Adrenal gland (tissue), 12 donors: ENCODE measurements around the gene GTF2F2. TPM values are rescaled to one million over a fixed set of nuclear protein-coding genes. Genes with fewer than 3 reads are reported as not detected.

Experiments used
- DNase-seq, 7 donors: peaks; one replicate each; pipeline ENCODE4 v3.0.0-alpha.2; 2019 to 2020
- H3K27ac ChIP-seq, 5 donors: fragments of 200-600 bp; sonication (generic) in 4 of 5; 1 replicate in 3 of 5; 2 replicates in 2 of 5; pipeline versions ENCODE4 v1.5.1 to v1.8.0; 2016 to 2020; ENCODE audit warnings: mild to moderate bottlenecking in 1 of 5
- H3K27me3 ChIP-seq: fragments of 200-600 bp; 2 replicates; pipeline ENCODE4 v1.8.0; 2021
- H3K36me3 ChIP-seq, 2 donors: fragments of 200-600 bp; replicated peaks in 1 of 2; 1 replicate in 1 of 2; 2 replicates in 1 of 2; pipeline versions ENCODE4 v1.5.1 to v1.8.0; 2018 to 2022
- H3K4me1 ChIP-seq, 2 donors: fragments of 200-600 bp; replicated peaks in 1 of 2; 1 replicate in 1 of 2; 2 replicates in 1 of 2; pipeline versions ENCODE4 v1.5.1 to v1.8.0; 2018 to 2021
- H3K4me3 ChIP-seq, 4 donors: fragments of 200-600 bp; sonication (generic) in 3 of 4; one replicate each; pipeline ENCODE4 v1.5.1; 2016 to 2018
- H3K9me3 ChIP-seq, 3 donors: fragments of 200-600 bp; sonication (generic) in 1 of 3; replicated peaks in 1 of 3; 1 replicate in 2 of 3; 2 replicates in 1 of 3; pipeline versions ENCODE4 v1.5.1 to v1.8.0; 2016 to 2021
- CTCF ChIP-seq, 6 experiments: fragments of 450-650 bp in 4 of 6; fragments of 200-600 bp in 2 of 6; sonication (generic) in 1 of 6; IDR thresholded peaks; 1 replicate in 5 of 6; 2 replicates in 1 of 6; pipeline versions ENCODE4 v1.5.1 to v1.8.0; 2016 to 2021; ENCODE audit warnings: antibody characterized with exemption in 6 of 6, mild to moderate bottlenecking in 2 of 6, moderate library complexity in 1 of 6
- POLR2A ChIP-seq, 2 donors: fragments of 450-650 bp; IDR thresholded peaks; one replicate each; pipeline ENCODE4 v1.6.1; 2017; ENCODE audit warnings: antibody characterized with exemption in 2 of 2, mild to moderate bottlenecking in 2 of 2, moderate library complexity in 1 of 2
- WGBS, 4 donors: extraction: QIAGEN DNeasy Blood & Tissue Kit in 2 of 4; methylation state at CpG; one replicate each; pipeline versions ENCODE4 v1.1.5 to v1.1.7; 2013 to 2017; 5-methylcytosine and 5-hydroxymethylcytosine counted together
- intact Hi-C, 2 donors: fragments of 100-400 bp; cut with DNase I; formaldehyde crosslinking; loops; one replicate each; pipeline versions ENCODE4 v1.14.1 to v1.15.0; 2022 to 2023
- polyA plus RNA-seq, 3 donors: library from polyadenylated mRNA; stranded (reverse); fragments of 200-250 nt in 2 of 3; fragments of 350-450 nt in 1 of 3; fragmentation: Illumina TruSeq in 1 of 3; extraction: RNeasy Lipid Tissue Mini Kit (QIAGEN cat#74804) in 1 of 3; gene quantifications; one replicate each; pipeline ENCODE4 v1.2.3, GENCODE V29; 2013 to 2014
- total RNA-seq, 9 donors: library from RNA; depleted of rRNA in 4 of 9; stranded (reverse); fragments of >200 nt in 4 of 9; fragments of 120-200 nt in 1 of 9; fragmentation: NEBNext Ultra II Directional in 1 of 9; extraction: Animal tissue kit (Norgen Biotek cat#: 25700) in 1 of 9; gene quantifications; one replicate each; pipeline versions ENCODE4 v1.1.0 to v1.2.4, GENCODE V29; 2013 to 2023
- donor health status: healthy with polysubstance abuse.
- donor health status: Bipolar disorder and iron deficiency.
- donor health status: DM: yes; HTN: yes; CAD: no.
- donor health status: DM: no; HTN: no; CAD: no.
- donor health status: DM: no; HTN: no; CAD: no.
- donor health status: DM: yes; HTN: yes; CAD: no.

The GTF2F2 gene
- total and polyA plus RNA-seq, 12 donors: 11.4 to 34.4 (median 23.0) TPM

DNA sequence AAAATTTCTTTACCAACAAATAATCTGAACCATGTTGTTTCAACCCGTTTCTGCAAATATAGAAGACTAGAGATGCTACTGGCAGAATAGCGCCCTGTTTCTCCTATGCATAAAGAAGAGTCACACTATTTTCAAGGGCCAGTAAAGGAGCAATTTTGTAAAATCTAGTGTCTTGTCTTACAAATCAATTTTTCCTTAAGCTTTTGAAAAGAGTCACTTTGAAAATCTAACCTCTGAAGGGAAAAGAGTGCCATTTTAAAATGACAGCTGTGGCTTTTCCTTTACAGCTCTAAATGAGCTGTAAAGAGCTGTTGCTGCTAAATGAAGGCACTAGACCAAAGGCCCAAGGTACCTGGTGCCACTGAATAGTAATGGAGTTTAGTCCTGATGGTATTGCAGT is 16.9 kb upstream of the GTF2F2 start:
- H3K27ac ChIP-seq: no peak overlapping the region
- no peak for DNase-seq
- no peaks in the 10 kb centered on the region for H3K36me3 ChIP-seq
- WGBS, 4 donors: 81 to 82% (median 81%) methylated on average over 2 of the region's 2 CpGs
- intact Hi-C loops: no loop called here
- H3K9me3 ChIP-seq: no peaks in the 10 kb centered on the region
- TF ChIP-seq CTCF (IDR thresholded peaks at IDR 0.05): no peak
- no peak for TF ChIP-seq POLR2A (IDR thresholded peaks at IDR 0.05)
- no peak overlapping the region for H3K4me3 ChIP-seq
- H3K27me3 ChIP-seq: no peaks in the 10 kb centered on the region
- no peaks in the 10 kb centered on the region for H3K4me1 ChIP-seq

DNA sequence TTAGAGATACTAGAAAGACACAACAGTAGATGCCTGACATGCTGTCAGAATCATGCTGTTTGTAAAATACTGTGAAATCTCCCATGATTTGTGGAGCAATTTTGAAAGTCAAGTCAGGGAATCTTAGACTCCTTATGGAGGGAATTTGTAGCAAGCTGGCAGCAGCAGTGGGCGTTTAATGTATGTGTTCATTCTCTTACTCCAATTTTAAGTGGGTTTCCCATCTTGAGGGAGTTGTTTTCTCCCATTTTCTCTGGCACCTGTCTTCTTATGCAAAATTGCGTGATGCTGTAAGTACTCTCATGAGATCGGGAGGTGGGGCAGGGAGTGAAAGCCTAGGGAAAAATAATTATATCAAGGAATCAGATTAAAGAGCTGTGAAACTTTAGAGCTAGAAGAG is 16.0 kb upstream of the GTF2F2 start:
- H3K36me3 ChIP-seq: no peaks in the 10 kb centered on the region
- no peaks in the 10 kb centered on the region for H3K9me3 ChIP-seq
- intact Hi-C loops: no loop called here
- no peaks in the 10 kb centered on the region for H3K4me1 ChIP-seq
- WGBS, 4 donors: 77 to 94% (median 90%) methylated on average over 3 of the region's 3 CpGs
- no peak overlapping the region for H3K4me3 ChIP-seq
- DNase-seq: no peak
- TF ChIP-seq POLR2A (IDR thresholded peaks at IDR 0.05) (no peak), CTCF (IDR thresholded peaks at IDR 0.05) (no peak)
- H3K27ac ChIP-seq: no peak overlapping the region
- H3K27me3 ChIP-seq: no peaks in the 10 kb centered on the region

GRCh38 chr13:45105895-45106294 is 14.4 kb upstream of the GTF2F2 start:
- Histone ChIP-seq H3K36me3 (no peaks in the 10 kb centered on the region), H3K4me3 (no peak overlapping the region), H3K27ac (no peak overlapping the region), H3K27me3 (no peaks in the 10 kb centered on the region), H3K9me3 (no peaks in the 10 kb centered on the region), H3K4me1 (no peaks in the 10 kb centered on the region)
- intact Hi-C loops: no loop called here
- TF ChIP-seq POLR2A (IDR thresholded peaks at IDR 0.05) (no peak), CTCF (IDR thresholded peaks at IDR 0.05) (no peak)
- DNase-seq: no peak
- 89 to 93% (median 92%) methylated on average over 4 to 5 of the region's 5 CpGs for WGBS, 4 donors

- DNase-seq: no peak
- Histone ChIP-seq H3K27me3 (no peaks in the 10 kb centered on the region), H3K4me3 (no peak overlapping the region), H3K27ac (no peak overlapping the region), H3K9me3 (no peaks in the 10 kb centered on the region), H3K36me3 (no peaks in the 10 kb centered on the region), H3K4me1 (no peaks in the 10 kb centered on the region)
- 60 to 76% (median 62%) methylated on average over 1 of the region's 1 CpG for WGBS, 4 donors
- intact Hi-C loops: no loop called here
- TF ChIP-seq CTCF (IDR thresholded peaks at IDR 0.05): no peak
- no peak for TF ChIP-seq POLR2A (IDR thresholded peaks at IDR 0.05)
Measured at GRCh38 chr13:45107539-45107938, 12.8 kb upstream of the GTF2F2 start.
